Right kidney (tissue), 1 donor: ENCODE measurements around the gene CAPS.

Source experiments
- DNase-seq: peaks from one replicate; pipeline ENCODE4 v3.0.0-alpha.2; 2016

Gene CAPS

DNA sequence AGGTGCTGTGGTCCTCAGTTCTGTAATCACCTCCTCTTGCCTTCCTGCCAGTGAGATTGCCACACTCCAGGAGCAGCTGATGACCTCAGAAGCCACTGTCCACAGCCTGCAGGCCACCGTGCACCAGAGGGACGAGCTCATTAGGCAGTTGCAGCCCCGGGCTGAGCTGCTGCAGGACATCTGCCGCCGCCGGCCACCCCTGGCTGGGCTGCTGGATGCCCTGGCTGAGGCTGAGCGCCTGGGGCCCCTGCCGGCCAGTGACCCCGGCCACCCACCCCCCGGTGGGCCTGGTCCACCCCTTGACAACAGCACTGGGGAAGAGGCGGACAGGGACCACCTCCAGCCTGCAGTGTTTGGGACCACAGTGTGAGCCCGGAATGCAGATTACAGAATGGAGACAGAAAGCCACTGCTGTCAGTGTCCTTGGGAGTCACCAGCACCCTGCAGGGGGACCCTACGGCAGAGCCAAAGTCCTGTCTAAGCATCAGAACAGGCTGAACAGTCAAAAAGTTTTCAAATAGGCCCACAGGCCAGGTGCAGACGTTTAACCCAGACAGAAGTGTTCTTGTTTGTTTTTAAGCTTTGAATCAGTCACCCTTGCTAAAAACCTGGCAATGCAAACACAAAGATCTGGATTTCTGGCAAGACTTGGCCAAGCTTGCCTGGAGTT, 5.1 kb upstream of the CAPS start:
- DNase-seq, result no peak

DNA sequence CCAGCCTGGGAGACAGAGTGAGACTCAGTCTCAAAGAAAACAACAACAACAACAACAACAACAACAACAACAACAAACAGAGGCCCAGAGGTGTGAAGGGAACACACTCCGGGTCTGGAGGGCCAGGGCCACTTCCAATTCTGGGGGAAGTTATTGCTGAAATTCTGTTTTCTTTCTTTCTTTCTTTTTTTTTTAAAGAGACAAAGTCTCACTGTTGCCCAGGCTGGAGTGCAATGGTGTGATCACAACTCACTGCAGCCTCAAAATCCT, 3.5 kb upstream of the CAPS start:
- DNase-seq, result no peak

DNA sequence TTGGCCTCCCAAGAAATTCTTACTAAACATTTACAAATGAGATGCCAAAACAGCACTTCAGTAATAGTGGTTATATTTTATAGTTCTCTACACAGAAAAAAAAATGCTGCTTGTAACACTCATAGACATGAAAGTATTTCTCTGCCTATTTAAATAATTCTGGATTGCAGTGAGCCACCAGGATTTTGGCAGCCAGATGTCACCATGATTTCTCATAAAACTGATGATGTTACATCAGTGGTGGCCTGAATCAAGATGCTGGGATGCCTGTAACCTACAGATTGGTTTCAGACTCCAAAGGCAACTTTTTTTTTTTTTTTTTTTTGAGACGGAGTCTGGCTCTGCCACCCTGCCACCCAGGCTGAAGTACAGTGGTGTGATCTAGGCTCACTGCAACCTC, 2.7 kb upstream of the CAPS start:
- DNase-seq, result no peak

DNA sequence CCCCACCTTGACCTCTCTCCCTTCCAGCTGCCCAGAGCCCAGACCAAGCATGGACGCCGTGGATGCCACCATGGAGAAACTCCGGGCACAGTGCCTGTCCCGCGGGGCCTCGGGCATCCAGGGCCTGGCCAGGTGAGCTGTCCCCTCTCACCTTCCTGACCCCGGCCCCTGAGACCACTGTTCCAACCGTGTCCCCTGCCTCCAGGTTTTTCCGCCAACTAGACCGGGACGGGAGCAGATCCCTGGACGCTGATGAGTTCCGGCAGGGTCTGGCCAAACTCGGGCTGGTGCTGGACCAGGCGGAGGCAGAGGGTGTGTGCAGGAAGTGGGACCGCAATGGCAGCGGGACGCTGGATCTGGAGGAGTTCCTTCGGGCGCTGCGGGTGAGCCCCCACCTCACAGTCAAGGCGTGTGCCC, 312 bp downstream of the CAPS start:
- DNase-seq, result no peak

DNA sequence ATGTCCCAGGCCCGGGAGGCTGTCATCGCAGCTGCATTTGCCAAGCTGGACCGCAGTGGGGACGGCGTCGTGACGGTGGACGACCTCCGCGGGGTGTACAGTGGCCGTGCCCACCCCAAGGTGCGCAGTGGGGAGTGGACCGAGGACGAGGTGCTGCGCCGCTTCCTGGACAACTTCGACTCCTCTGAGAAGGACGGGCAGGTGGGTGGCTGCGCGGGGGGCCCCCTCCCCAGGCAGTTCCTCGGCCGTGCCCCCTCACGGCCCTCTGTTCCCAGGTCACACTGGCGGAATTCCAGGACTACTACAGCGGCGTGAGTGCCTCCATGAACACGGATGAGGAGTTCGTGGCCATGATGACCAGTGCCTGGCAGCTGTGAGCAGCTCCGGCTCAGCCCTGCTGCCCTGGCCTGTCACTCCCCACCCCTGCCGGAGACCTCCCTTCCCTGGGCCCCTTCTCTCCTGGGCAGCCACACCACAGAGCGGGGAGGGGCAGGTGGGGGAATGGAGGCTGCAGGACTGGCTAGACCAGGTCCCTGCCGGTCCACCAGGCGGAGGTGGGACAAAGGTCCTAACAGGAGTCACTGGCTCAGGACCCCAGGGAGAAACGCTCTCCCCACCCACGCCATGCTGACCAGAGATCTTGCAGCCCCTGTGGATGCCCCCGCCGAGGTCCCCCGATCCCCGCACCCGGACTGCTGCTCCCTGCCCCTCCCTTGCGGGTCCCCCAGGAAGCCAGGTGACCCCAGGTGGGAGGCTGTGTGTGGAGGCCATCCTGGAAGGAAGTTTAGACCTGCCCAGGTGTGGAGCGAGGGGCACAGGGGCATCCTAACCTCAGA, 1.1 kb downstream of the CAPS start:
- DNase-seq, result peak; percentile 52

DNA sequence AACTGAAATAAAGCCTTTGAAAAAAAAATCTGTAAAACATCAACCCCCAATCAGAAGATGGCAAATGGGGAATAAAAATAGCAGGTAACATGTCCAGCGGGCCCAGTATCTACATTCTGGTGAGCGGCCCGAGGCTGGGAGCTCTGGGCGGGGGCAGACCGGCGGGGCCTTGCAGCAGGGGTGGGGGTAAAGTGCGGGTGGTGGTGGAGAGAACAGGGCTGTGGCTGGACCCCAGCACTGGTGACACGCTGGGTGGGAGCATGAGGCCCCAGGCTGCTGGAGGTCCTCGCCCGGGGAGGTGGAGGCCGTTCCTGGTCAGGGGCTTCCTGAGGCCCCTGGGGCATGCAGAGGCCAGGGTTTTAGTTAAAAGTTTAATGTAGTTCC, 1.7 kb downstream of the CAPS start:
- DNase-seq, result no peak

DNA sequence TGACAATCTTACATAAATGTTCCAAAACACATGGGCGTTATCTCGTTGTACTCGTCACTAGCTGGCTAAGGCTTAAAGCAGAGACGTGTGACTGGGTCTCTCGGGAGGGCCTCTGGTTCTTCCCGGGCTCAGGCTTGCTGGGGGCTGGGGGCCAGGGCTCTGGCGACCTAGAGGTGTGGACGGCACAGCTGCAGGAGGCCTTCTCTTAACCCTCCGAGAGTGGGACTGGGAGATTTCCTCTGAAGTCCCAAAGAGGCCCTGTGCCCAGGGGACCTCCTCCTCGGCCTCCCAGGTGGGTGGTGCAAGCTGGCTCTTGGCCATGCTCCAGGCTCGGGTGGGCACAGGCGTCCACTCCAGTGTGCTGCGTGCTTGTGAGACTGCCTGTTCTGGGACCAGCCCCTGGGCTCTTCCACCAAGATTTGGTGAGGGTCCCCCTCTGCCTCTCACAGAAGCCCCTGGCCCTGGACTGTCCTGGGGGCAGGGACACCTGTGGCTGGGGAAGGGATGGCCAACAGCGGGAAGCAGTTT, 2.2 kb downstream of the CAPS start:
- DNase-seq, result no peak

DNA sequence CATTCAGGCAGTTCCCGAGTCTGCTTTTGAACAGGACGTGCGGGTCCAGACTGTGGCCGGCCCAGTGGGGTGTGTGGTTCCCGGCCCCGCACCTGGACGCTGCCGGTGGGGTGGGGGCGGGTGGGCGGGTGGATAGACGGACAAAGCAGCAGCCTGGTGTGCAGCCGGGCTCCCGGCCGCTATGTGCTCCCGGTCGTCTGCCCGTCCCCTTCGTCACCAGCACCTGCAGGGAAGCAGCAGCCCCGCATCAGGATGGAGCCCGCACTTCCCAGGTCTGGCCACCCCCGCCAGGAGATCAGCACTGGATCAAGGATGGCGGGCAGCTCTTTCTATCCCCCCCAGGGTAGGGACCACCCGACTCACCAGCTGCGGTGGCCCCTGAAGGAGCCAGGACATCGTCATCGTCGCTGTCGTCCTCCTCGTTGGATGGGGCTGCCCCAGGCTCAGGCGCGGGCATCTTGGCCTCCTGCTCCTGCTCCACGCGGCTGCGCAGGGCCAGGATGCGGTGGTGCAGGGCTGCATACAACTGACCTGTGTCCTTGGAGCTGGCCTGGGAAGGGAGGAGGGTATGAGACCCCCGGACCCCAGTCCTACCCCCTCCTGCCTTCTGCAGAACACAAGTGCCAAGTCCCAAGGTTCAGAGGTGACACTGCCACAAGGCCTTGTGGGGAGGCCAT, 3.5 kb downstream of the CAPS start:
- no peak for DNase-seq

DNA sequence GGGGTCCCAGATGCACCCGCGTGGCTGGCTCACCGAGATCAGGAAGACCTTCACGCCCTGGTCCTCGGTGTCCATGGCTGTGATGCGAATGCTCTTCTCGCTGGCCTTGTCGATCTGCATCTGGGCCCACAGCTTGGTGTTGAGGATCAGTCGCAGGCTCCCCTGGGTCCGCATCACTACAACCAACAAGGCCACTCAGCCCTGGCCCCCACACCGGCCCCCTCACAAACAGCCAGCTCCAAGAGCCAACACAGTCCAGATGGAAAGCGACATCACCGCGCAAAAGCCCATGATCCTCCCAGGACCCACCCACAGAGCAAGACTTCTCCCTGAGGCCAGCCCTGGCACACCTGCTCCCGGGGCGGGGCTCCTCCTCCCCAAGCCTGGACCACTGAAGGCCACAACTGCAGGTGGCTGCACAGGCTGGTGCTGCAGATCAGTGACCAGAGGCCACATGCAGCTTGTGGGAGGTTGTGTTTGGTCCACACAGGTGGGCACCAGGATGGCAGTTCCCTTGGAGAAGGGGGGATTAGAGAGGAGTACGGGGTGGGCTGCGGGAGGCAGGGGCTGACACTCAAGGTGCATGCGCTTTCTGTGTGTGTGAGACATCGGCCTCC, 4.5 kb downstream of the CAPS start:
- no peak for DNase-seq

DNA sequence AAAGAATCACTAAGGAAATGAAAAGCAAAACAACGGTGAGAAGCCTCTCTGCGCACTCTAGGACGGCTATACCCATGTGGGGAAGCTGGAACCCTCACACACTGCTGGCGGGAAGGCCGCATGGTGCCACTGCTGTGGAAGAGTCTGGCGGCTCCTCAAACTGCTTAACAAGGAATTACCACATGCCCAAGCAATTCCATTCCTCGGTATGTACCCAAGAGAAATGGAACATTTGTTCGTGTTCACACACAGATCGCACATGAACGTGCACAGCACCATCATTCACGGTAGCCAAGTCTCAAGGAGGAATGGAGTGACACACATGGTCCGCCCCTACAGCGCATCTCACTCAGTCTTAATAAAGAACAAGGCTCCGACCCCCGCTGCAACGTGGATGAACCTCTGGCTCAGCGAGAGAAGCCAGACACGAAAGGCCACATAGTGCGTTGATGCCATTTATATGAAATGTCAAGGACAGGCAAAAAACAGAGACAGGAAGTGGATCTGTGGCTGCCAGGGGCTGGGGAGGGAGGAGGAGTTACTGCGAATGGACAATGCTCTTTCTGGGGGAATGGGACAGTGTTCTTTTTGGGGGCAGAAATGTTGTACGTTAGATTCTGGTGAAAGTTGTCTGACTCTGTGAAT, 7.6 kb downstream of the CAPS start:
- no peak for DNase-seq

DNA sequence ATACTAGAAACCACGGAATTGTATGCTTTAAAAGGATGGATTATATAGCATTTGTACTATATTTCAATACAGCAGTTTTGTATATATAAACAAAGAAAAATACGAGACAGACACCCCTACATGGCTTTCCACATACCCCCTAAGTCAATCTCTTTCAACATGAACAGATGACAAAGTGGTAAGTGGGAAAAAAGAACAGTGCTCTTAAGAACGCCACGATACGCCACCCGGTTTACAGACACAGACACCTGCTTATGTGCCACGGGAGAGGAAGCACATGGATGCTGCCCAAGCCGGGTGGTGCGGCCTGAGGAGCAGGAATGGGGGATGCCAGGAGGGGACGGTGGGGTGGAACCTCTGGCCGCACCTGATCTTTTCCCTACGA, 8.1 kb downstream of the CAPS start:
- no peak for DNase-seq

DNA sequence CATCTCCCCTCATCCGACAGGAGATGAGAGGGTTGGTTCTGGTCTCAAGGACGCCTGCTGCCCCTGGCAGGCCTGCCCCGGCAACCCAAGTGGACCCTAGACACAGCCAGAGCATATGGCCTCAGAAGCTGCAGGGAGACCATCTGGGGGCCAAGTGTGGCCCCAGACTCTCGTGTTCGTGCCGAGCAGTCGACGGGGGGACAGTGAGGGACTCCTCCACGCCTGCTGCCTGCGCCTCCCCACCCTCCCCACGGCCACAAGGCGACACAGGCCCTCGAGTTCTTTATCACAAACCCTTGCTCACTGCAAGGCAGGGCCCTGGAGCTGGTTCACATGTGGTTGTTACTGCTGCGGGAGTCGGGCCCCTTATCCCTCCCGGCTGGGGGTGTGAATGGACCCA, 9.3 kb downstream of the CAPS start:
- no peak for DNase-seq

DNA sequence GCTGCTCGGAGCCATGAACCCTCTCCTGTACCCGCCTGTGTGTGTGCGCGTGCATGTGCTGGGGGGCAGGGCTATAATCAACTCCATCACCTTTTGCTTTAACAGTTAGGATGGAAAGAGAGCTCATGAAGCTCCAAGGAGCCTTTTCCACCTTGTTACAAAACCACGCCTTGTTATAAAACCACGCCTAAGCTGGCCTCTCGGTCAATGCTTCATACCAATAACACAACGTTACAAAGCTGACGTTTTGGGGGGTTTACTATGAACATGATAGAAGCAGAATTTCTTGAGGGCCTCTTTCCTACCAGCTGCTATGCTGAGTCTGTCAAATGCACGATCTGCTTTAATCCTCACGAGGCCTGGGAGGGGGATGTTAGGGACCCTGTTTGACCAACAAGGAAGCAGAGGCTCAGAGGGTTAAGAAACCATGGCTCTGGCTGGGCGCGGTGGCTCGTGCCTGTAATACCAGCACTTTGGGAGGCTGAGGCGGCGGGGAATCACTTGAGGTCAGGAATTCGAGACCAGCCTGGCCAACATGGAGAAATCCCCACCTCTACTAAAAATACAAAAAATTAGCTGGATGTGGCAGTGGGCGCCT, 11.9 kb downstream of the CAPS start:
- no peak for DNase-seq

DNA sequence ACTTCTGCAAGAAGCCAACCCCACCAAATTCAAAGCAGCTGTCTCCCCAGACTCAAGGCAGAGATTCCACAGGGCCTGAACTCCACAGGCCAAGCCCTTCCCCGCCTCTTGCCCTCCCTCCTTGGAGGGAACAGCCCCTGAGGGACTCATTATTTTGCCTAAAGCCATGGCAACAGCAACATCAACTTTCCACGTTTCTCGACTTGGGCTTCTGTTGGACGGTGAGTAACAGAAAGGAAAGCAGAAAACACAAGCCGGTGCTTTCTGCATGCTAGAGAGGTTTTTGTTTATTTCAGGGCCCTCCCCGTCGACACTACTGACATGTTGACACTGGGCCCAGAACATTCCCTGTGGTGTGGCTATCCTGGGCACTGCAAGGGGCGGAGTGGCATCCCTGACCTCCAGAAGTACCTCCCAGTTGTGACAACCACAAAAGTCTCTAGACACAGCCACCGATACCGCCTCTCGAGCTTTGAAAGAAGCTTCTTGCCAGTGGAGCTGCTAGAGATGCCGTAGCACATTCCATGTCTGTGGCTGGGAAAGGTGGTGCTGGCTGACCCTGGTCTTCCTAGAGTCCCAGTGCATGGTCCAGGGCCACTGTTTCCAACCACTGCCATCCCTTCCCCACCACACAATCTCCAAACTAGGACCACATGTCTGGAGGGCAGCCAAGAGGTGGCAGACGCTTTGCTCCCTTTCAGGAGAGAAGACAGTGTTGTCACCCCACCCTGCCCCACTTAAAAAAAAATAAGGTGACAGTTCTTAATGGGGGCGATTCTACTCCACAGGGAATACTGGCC, 12.8 kb downstream of the CAPS start:
- DNase-seq, result no peak

DNA sequence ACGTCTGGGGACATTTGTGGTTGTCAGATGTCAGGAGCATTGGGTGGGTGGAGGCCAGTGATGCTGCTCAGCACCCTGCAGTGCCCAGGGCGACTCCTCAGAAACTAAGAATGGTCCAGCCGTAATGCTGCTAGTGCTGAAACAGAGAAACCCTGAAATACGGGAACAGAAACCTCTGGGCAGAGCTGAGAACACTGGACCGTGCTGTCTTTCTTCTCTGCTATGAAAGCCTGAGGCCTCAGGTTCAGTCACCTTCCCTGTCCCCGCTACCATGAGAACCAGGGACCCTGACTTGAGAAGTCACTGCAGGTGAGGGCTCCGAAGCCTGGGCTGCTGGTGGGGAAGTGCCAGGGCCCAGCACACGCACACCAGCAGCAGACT, 13.4 kb downstream of the CAPS start:
- DNase-seq, result no peak

DNA sequence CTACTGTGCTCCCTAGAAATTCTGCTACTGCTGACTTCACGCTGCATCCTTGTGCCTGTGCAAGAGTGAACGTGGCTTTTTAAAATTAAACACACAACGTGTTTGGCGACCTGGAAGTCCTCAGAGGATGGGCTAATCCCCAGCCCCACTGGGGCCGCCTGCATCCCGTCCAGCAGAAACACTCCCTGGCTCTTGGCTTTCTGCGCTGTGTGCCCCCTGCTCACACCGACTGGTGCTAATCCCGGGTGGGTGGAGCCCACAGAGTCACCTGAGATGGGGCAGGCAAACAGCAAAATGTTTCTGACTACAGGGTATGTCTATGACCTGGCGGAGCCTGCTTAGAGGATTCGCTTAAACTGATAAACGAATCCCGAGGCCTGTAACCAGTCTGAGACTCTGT, 15.1 kb downstream of the CAPS start:
- DNase-seq, result no peak

DNA sequence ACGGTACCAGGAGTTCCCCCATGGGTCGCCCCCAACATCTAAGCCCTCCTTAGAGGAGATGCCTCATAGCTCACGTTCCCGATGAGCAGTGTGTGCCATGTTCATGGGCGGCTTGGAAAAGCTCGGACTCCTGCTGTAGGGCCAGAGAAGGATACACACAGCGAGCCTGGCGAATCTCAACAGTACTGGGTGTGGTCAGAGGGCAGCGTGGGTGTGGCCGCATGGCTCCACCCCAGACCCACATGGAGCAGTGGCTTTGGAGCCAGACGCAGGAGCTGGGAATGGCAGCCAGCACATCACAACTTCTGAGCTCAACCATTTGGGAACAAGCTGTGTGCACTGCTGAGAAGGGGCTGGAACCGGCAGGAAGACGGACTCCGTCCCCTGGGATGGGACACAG, 15.6 kb downstream of the CAPS start:
- no peak for DNase-seq

DNA sequence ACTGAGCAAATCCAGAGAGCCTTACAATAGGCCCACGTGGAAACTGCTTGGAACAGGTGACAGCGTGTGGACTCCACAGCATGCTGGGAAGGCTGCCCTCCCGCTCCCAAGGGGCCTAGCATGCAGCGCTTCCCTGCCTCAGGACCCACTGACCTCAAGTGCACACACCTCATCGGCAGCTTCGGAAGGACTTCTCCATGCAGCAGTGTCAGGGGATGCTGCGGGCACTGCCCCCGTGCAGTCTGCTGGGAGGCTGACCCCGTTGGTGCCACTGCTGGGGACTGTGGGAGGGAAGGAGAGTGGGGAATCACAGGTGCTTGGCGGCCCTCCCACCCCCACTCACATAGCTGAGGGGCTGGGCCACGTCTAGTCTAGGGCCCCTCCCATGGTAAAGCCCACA, 17.2 kb downstream of the CAPS start:
- DNase-seq, result no peak

DNA sequence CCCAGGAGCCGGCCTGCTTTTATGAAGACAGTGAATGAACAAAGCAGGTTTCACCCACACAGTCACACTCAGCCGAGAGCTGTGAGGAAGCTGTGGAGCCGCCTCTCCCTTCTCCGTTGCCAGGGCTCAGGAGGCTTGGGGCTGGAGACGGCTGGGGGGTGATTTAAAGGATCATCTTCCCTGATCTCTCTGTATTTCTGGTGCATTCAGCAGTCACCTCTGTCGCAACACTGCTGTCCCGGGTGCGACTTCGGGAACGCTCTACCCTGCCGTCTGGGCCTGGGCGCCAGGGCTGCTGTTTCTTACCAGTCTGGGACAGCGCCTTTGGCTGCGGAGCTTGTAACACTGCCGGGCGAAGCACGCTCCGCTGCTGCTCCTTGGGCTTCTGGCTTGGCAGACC, 18.1 kb downstream of the CAPS start:
- DNase-seq, result no peak

DNA sequence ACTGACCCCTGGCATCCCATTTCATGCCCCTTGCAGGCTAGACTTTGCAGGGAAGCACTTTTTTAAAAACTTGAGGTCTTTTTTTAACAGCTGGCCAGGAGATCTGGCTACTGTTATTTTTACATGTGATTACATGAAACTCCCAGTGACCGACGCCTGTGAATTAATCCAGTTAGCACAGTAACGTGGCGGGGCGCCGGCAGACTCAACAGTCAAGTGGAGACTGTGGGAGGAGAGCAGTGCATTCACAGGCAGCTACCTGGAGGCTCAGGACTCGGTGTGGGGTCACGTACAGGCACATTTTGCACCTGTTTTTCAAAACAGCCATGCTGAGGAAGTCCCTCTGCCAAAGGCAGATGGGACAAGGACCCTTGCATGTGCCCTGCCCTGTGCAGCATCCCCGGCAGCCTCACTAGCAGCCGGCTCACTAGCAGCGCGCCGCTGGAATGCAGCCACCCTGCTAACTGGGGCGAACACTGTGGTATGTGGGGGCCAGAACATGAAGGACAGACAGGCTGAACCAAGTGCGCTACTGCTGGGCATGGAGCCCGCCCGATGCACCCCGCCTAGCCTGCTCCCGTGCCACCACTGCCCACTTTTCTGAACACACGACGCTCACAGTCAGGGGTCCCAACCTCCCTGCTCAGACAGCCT, 18.7 kb downstream of the CAPS start:
- DNase-seq, result no peak
